Measurements from ENCODE around the gene SLC51B. TPM values are rescaled to one million over a fixed set of nuclear protein-coding genes. Genes with fewer than 3 reads are reported as not detected.

Gene SLC51B
- total RNA-seq, 1 experiment from 2014 or later = not detected

- POLR2A ChIA-PET = no interaction called here
- CTCF ChIA-PET = interaction anchor here (1.2 kb wide), 1 partner anchor 51 kb away, joined by 3 read pairs; no protein-coding TSS in a partner anchor
- RAD21 ChIA-PET (ENCODE audit: low non-redundant PET in 1 of 2, low total read pairs in 2 of 2, uncharacterized antibody in 2 of 2, unreplicated experiment in 2 of 2) = no interaction called here
Measured at GRCh38 chr15:65084500-65085206, 39.5 kb downstream of the SLC51B start.

More at GRCh38 chr15:65084500-65085206, 39.5 kb downstream of the SLC51B start:
- Histone ChIP-seq H3K4me1 (ENCODE audit: control insufficient read depth in 1 of 2, insufficient read depth in 2 of 2, low read length in 2 of 2) (peaks cover 0 to 5% of the 10 kb centered on the region in 2 experiments; a peak in 2 of 4 replicates), H3K9me3 (ENCODE audit: control insufficient read depth in 1 of 2, insufficient read depth in 1 of 2, low read depth in 1 of 2, low read length in 2 of 2) (no peaks in the 10 kb centered on the region), H3K9me2 (ENCODE audit: insufficient read depth) (no peaks in the 10 kb centered on the region), H3K36me3 (ENCODE audit: control insufficient read depth in 1 of 2, insufficient read depth in 2 of 2, low read length in 2 of 2) (no peaks in the 10 kb centered on the region), H3K27me3 (ENCODE audit: insufficient read depth, low read length) (peaks cover 7% of the 10 kb centered on the region; the same call in 1 of the 2 replicates), H3K4me2 (ENCODE audit: low read length) (no peak overlapping the region), H3K9ac (ENCODE audit: low read length) (no peak overlapping the region), H3K27ac (ENCODE audit: low read depth, low read length) (no peak overlapping the region), H2AFZ (ENCODE audit: low read depth, low read length, poor library complexity, severe bottlenecking) (no peak overlapping the region), H3K79me2 (ENCODE audit: insufficient read depth, low read length) (no peaks in the 10 kb centered on the region), H3K4me3 (replicated peaks in 1 of 2; ENCODE audit: low read depth in 1 of 2, low read length in 2 of 2) (no peak overlapping the region), H4K20me1 (ENCODE audit: insufficient read depth) (no peaks in the 10 kb centered on the region)
- BruUV-seq (replicated peaks) = no TSS peak
- no peak for TF ChIP-seq FOSL1 (IDR thresholded peaks at IDR 0.05; ENCODE audit: low read depth)
- TF ChIP-seq REST (IDR thresholded peaks at IDR 0.05; ENCODE audit: low read depth) = no peak
- ATAC-seq = no peak
- intact Hi-C loops (cut with micrococcal nuclease) = no loop called here
- DNase-seq (ENCODE audit: low read depth, low spot score) = no peak

All from HCT116 (cell line).